Mucosa of stomach (tissue), 1 donor: ENCODE data around the gene CD8B2.
"Not testable (repeated sequence)": the region's sequence is repeated elsewhere in the genome, so short reads cannot be mapped to it uniquely, and the experiment has no call there.

Experiments used
- H3K27me3 ChIP-seq: one replicate; pipeline ENCODE4 v1.7.0; 2013; ENCODE audit warnings: mild to moderate bottlenecking, low read length; ENCODE audit not compliant: control insufficient read depth, insufficient read depth
- H3K36me3 ChIP-seq: one replicate; pipeline ENCODE4 v1.7.0; 2013; ENCODE audit warnings: low read length; ENCODE audit not compliant: control insufficient read depth, insufficient read depth
- H3K4me1 ChIP-seq: one replicate; pipeline ENCODE4 v1.7.0; 2013; ENCODE audit warnings: mild to moderate bottlenecking, low read length; ENCODE audit not compliant: control insufficient read depth, insufficient read depth
- H3K4me3 ChIP-seq: one replicate; pipeline ENCODE4 v1.7.0; 2013; ENCODE audit warnings: low read length
- H3K9ac ChIP-seq: one replicate; pipeline ENCODE4 v1.7.0; 2013; ENCODE audit warnings: mild to moderate bottlenecking, low read length, moderate library complexity
- H3K9me3 ChIP-seq: one replicate; pipeline ENCODE4 v1.7.0; 2013; ENCODE audit warnings: mild to moderate bottlenecking, low read length, moderate library complexity; ENCODE audit not compliant: control insufficient read depth
- donor health status: Pancreatic carcinoma.

CD8B2 gene

DNA sequence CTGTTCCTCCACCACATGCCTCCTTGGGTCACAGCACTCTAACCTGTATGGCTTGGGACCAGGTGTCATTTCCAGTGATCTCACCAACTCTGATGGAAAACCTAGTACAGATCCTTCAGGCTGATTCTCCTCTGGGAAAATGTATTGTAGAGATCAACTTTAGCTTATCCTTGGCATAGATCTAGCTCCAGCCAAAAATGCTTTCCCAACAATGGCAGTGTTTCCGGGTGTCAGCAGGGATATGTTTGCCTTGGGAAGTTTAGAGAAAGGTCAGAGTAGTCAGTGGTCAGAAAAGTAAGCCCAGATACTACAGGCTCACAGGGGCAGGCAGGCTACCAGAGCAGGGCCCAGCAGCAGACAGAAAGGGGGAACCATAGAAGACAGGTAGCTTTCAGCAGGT is 73.6 kb downstream of the CD8B2 start:
- Histone ChIP-seq H3K36me3 (no peaks in the 10 kb centered on the region), H3K4me1 (peaks cover 4% of the 10 kb centered on the region), H3K9me3 (no peaks in the 10 kb centered on the region), H3K9ac (no peak overlapping the region), H3K4me3 (no peak overlapping the region), H3K27me3 (no peaks in the 10 kb centered on the region)

DNA sequence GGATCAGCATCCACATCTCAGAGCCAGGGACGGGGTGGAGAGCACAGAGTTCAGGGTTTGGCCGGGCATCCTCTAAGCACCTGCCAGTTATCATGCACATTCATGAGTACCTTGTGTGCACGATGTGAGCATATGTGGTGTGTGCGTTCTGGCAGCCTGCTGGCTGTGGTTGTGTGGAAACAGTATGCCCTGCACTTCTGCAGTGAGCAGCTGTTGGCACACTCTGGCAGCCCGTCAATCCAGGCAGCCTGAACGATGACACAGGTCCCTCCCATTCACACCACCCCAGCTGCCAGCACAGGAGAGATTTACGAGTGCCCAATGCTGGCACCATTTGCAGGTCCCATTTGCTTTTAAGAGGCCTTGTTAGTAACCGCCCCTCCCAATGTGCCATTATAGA is 74.2 kb downstream of the CD8B2 start:
- Histone ChIP-seq H3K36me3 (no peaks in the 10 kb centered on the region), H3K4me3 (no peak overlapping the region), H3K27me3 (no peaks in the 10 kb centered on the region), H3K9me3 (no peaks in the 10 kb centered on the region), H3K9ac (no peak overlapping the region), H3K4me1 (peaks cover 4% of the 10 kb centered on the region)

DNA sequence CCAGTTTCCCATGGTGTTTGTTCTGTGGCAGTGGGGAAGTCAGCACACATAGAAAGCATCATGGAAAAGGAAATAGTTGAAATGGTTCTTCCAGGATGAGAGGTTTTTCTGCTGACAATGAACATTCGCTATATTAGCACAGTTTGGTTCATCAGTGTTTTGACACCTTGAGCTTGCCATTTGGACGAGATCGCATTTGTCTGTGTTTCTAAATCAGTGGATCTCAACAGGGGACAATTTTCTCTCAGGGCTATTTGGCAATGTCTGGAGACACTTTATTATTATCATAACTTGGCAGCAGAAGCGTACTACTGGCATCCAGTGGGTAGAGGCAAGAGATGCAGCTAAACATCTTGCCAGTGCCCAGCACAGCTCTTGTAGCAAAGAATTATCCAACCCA is 74.6 kb downstream of the CD8B2 start:
- no peak overlapping the region for H3K4me3 ChIP-seq

DNA sequence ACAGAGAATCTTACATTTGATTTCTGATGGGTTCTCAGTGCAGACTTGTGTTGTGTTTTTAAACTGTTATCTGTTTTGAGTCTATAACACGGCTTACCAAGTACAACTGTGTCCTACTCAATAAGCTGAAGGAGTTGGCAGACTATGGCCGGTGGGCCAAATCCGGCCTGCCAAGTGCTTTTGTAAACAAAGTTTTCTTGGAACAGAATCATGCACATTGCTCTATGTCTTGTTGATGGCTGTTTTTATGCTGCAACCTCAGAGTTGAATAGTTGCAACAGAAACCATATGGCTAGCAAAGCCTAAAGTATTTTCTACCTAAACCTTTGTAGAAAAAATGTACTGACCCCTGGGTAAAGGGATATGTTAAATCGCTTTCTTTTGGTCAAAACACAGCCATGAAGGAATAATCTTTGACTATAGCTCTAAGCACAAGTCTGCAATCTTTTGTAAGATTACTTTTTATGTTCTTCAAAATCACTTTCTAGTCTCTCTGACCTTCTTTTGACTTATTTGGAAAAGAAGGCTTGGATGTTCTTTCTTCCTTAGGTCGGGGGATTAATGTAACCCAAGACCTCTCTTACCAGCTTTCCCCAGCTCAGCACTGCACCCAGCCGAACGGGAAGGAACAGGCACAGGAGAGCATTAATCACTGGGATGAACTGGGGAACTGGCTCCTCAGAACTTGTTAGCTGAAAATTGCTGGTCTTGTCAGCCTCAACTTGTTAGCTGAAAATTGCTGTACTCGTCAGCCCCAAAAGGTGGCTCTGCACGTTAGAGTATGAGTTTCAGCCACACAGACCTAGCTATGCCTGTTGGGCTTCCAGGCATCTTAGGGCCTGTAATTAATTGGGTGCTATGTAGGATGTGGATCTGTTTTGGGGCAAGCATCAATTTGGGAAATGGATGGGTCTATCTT is 75.4 kb downstream of the CD8B2 start:
- no peaks in the 10 kb centered on the region for H3K27me3 ChIP-seq
- no peak overlapping the region for H3K9ac ChIP-seq
- no peak overlapping the region for H3K4me3 ChIP-seq
- peaks cover 4% of the 10 kb centered on the region for H3K4me1 ChIP-seq
- no peaks in the 10 kb centered on the region for H3K9me3 ChIP-seq
- H3K36me3 ChIP-seq: no peaks in the 10 kb centered on the region

More for the DNA sequence above, 74.6 kb downstream of the CD8B2 start:
- Histone ChIP-seq H3K27me3 (no peaks in the 10 kb centered on the region), H3K36me3 (no peaks in the 10 kb centered on the region), H3K9me3 (no peaks in the 10 kb centered on the region), H3K4me1 (peaks cover 4% of the 10 kb centered on the region), H3K9ac (no peak overlapping the region)

DNA sequence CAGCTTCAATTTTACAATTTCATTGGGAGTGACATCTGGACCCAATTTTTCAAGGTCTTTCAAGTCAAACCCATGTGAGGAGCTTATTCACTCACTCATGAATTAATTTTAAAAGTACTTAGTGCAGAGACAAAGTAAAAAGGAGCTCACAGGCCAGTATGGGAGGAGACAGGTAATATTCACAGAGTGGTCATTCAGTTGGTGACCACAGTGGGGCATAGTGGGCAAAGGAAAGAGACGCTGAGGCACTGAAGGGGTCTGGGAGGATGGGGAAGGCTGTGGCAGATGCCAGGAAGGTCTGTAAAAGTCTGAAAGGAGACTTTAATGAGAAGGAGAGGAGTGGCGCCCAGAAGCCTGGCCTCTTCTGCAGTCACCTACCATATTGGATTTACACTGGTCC is 76.0 kb downstream of the CD8B2 start:
- Histone ChIP-seq H3K4me1 (peaks cover 4% of the 10 kb centered on the region), H3K9ac (no peak overlapping the region), H3K4me3 (no peak overlapping the region), H3K9me3 (no peaks in the 10 kb centered on the region), H3K27me3 (no peaks in the 10 kb centered on the region), H3K36me3 (no peaks in the 10 kb centered on the region)

DNA sequence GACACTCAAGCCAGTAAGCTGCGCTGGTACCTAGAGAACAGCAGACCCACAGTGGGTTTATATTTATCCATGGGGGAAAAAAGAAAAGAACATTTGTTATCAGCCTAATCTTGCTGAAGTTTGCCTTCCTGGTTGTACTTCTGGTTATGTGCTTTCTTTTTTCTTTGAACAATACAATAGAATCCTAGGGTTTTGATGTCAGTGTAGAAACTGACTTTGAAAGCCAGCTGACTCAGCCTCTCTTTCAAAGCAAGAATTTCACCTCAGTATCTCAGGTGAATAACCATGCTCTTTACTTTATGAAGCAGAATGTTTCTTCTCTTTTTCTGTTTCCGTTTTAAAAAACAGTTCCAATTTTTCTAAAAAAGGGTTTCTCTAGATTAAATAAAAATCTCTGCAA is 78.4 kb downstream of the CD8B2 start:
- no peak overlapping the region for H3K9ac ChIP-seq
- no peak overlapping the region for H3K4me3 ChIP-seq
- H3K9me3 ChIP-seq: no peaks in the 10 kb centered on the region
- H3K27me3 ChIP-seq: no peaks in the 10 kb centered on the region
- no peaks in the 10 kb centered on the region for H3K4me1 ChIP-seq
- H3K36me3 ChIP-seq: no peaks in the 10 kb centered on the region

DNA sequence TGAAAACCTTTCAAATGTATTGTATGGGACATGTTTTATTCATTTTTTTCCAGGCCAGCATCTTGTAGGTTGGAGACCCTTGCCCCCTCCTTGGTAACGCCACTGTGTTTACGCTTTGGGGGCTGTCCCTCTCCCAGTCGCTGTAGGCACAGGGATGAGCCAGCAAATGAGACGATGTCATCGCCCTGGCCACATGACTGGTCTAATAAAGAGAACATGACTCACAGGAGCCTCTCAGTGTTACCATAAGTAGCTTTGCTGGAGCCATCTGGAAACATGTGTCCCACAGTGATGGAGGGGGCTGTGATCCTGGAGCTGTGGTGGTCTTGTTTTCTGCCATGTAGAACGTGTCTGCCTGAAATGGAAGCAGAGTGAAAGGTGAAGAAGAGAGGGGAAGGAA is 78.9 kb downstream of the CD8B2 start:
- Histone ChIP-seq H3K36me3 (no peaks in the 10 kb centered on the region), H3K27me3 (no peaks in the 10 kb centered on the region), H3K9me3 (no peaks in the 10 kb centered on the region), H3K4me1 (no peaks in the 10 kb centered on the region), H3K9ac (no peak overlapping the region), H3K4me3 (no peak overlapping the region)

DNA sequence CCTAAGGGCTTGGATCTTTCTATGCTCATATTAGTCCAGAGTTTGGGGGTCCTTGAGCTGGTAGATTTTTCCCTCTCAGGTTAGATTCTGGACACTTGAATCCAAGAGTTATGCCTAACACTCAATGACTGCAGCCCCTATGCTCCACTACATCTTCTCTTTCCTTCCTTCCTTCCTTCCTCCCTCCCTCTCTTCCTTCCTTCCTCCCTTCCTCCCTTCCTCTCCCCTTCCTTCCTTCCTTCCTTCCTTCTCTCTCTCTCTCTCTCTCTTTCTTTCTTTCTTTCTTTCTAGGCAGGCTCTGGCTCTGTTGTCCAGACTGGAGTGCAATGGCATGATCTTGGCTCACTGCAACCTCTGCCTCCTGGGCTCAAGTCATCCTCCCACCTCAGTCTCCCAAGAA is 79.3 kb downstream of the CD8B2 start:
- H3K27me3 ChIP-seq, H3K9ac ChIP-seq, H3K36me3 ChIP-seq, H3K4me1 ChIP-seq, H3K4me3 ChIP-seq, H3K9me3 ChIP-seq: not testable (repeated sequence)

DNA sequence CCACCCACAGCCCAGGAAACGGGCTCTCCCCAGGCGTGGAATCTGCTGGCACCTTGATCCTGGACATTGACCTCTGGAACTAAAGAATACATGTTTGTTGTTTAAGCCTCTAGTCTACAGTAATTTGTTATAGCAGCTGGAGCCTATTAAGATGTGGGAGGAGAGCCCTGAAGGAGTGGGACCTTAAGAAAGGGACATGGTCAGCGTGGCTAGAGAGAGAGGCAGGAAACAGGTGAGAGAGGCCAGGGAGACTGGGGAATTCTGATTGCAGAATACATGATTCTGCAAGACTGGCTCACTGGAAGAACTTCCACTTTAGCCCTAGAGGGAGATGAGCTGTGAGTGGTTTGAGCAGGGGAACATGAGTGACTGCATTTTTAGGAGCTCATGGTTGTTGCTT is 83.2 kb downstream of the CD8B2 start:
- no peak overlapping the region for H3K4me3 ChIP-seq
- H3K4me1 ChIP-seq: no peaks in the 10 kb centered on the region
- H3K27me3 ChIP-seq: no peaks in the 10 kb centered on the region
- no peaks in the 10 kb centered on the region for H3K36me3 ChIP-seq
- no peaks in the 10 kb centered on the region for H3K9me3 ChIP-seq
- H3K9ac ChIP-seq: no peak overlapping the region
